ENCODE measurements around the gene ARAP2.

Gene ARAP2

GRCh38 chr4:36255577-36255976 is 11.3 kb upstream of the ARAP2 start:
- peak; percentile 97 for DNase-seq

GRCh38 chr4:36254371-36254770 is 10.1 kb upstream of the ARAP2 start:
- no peak for DNase-seq

DNA sequence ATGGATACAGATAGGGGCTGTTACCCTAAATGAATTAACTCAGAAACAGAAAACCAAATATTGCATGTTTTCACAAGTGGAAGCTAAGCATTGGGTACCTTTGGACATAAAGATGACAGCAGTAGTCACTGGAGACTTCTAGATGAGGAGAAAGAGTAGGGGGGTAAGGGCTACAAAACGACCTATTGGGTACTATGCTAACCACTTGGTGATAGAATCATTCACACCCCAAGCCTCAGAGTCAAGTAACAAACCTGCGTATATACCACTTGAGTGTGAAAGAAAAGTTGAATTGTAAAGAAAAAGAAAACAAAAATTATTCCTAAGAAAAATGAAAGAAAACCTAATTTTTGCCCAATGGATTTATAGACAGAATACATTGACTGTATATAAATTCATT is 7.7 kb upstream of the ARAP2 start:
- DNase-seq, result no peak

DNA sequence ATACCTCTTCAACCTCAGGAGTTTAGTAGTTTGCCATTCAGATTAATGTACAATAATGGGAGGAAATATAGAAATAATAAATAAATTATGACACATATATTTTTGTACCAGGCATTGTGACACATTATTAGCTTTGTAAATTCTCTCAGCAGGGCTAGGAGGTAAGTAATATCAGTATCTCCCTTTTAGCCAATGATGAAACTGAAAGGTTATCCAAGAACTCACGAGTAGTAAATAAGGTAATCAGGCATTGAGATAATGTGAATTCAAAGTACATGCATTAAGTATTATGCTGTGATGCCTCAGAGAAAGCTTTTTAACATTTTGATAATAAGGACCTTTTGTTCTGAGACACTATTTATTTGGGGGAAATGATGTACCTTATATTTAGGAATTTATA is 5.3 kb upstream of the ARAP2 start:
- no peak for DNase-seq

GRCh38 chr4:36243355-36244256 is 708 bp downstream of the ARAP2 start:
- peak; percentile 26 to 35 for DNase-seq

DNA sequence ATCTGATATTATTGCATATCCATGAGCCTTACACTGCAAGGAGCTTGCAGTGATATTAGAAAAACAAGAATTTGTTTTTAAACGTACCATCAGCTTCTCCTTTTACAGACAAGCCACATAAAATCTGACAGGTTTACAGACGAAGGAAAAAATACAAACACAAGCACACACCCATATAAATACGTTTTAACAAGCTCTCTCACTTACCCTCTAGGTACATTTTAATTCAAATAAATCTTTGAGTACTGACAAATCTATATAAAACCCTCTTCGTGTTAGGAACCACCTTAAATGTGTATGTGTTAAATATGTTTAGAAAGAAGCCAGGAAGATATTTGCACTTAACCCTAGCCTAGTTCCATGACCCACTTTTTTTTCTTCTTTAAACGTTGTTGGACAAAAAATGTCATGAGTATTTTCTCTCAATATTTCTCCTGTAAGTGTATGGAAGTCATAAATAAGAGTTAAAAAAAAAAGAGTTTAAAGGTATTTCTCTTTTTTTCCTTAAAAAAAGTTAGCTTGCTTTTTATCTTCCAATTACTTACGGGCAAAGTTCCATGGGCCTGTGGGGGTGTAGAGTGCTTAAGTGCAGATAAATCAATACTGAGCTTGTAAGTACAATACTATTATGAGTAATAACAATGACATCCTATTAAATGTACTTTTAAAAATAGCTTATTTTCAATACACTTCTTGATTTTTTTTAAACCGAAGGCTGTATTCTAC is 1.5 kb downstream of the ARAP2 start:
- DNase-seq, result peak in 1 of 2 experiments; percentile 27

GRCh38 chr4:36241771-36242170 is 2.5 kb downstream of the ARAP2 start:
- DNase-seq, result peak; percentile 49

DNA sequence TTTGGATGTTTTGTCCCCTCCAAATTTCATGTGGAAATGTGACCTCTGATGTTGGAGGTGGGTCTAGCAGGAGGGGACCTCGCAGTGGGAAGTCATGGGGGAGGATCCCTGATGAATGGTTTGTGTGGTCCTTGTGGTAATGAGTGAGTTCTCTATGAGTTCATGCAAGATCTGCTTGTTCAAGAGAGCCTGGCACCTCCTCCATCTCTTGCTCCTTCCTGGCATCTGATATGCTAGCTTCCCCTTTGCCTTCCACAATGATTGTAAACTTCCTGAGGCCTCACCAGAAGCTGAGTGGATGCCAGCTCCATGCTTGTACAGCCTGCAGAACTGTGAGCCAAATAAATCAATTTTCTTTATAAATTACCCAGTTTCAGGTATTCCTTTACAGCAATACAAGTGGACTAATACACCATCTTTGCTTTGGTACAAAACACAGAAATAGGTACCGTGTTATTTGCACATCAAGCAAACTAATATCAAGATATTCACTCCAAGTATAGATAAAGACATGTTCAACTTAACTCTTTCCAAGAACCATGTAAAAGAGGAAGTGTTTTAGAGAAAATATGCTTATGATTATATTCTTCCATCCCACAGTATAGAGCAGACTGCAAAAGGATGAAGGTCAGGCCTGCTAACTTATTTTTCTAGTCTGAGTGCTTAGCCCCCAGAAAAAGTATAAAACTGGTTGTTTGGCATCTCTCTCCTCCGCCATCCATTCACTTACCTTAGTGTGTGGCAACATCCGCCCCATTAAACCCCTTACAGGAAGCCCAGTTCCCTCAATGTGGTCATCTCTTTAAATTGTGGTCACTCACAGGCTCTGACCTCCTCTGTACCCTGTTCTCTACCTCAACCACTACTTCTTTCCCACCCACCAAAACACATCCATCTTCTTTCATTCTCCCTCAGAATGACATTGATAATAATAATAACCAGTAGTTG is 6.7 kb downstream of the ARAP2 start:
- peak in 1 of 2 experiments; percentile 15 for DNase-seq

GRCh38 chr4:36236159-36236558 is 8.2 kb downstream of the ARAP2 start:
- no peak for DNase-seq

- no peak for DNase-seq
Observed at GRCh38 chr4:36235306-36235705, 9.0 kb downstream of the ARAP2 start.

- DNase-seq, result no peak
Observed at GRCh38 chr4:36233567-36234266, 10.6 kb downstream of the ARAP2 start.

- DNase-seq, result no peak
Observed at GRCh38 chr4:36230534-36230933, 13.8 kb downstream of the ARAP2 start.

GRCh38 chr4:36227913-36228312 is 16.4 kb downstream of the ARAP2 start:
- no peak for DNase-seq

- no peak for DNase-seq
Observed at GRCh38 chr4:36226430-36227227, 17.7 kb downstream of the ARAP2 start.

- no peak for DNase-seq
Observed at GRCh38 chr4:36224972-36225903, 19.1 kb downstream of the ARAP2 start.

- DNase-seq, result no peak
Observed at GRCh38 chr4:36222702-36223101, 21.6 kb downstream of the ARAP2 start.

DNA sequence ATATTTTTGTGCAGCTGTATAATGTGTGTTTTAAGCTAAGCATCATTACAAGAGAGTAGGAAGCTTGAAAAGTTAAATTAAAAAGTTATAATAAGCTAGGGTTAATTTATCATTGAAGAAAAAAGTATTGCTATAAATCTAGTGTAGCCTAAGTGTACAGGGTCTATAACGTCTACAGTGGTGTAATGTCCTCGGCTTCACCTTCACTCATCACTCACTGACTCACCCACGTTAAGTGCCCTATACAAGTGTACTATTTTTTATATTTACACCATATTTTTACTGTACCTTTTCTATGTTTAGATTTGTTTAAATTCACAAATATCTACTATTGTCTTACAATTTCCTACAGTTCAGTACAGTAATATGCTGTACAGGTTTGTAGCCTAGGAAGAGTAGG is 23.5 kb downstream of the ARAP2 start:
- no peak for DNase-seq

DNA sequence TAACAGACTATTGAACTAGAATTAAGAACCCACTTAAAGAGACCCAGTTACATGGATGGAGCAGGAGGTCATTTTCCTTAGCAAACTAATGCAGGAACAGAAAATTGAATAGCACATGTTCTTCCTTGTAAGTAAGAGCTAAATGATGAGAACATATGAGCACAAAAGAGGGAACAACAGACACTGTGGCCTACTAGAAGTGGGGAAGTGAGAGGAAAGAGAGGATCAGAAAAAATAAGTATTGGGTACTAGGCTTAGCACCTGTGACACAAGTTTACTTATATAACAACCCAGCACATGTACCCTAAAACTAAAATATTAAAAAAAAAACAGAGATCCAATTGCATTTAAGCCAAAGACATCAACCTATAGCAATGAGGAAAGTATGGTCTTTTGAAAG is 26.2 kb downstream of the ARAP2 start:
- peak in 1 of 2 experiments; percentile 10 for DNase-seq

DNA sequence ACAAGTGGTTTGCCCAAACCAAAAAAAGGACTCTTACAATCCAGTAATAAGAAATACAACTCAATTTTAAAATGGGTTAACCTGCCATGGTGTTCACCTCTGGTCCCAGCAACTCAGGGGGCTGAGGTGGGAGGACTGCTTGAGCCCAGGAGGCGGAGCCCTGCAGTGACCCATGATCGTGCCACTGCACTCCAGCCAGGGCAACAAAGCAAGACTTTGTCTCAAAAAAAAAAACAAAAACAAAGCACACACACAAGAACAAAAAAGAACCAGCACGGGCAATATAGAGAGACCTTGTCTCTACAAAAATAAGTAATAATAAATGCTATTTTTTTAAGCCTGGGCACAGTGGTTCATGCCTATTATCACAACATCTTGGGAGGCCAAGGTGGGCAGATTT is 28.7 kb downstream of the ARAP2 start:
- no peak for DNase-seq
